GM21529 (cell line): ENCODE measurements around the gene TRIM7.
"Not testable (repeated sequence)": the region's sequence is repeated elsewhere in the genome, so short reads cannot be mapped to it uniquely, and the experiment has no call there.

Source experiments
- ATAC-seq: cut with Tn5 transposase; IDR thresholded peaks from one replicate; pipeline ENCODE4 v1.9.1; 2021; ENCODE audit not compliant: unreplicated experiment

TRIM7 gene

DNA sequence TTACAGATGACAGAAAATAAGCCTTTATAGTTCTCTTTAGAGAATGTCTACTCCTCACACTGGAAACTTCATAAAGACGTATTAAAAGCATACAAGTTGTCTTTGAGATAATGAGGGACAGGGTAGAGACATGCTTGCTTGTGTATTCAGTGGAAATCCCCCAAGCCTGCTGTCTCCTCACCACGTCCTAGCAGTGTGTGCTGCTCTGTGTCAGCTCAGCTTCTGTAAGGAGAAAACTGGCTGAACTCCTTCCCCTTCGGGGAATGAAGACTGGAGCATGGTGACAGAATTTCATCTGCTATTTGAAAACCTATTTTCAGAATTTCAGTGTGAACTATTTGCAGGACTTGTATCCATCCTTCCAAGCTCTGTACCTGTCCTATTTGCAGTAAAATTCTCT lies 48.2 kb downstream of the TRIM7 start:
- ATAC-seq: no peak

DNA sequence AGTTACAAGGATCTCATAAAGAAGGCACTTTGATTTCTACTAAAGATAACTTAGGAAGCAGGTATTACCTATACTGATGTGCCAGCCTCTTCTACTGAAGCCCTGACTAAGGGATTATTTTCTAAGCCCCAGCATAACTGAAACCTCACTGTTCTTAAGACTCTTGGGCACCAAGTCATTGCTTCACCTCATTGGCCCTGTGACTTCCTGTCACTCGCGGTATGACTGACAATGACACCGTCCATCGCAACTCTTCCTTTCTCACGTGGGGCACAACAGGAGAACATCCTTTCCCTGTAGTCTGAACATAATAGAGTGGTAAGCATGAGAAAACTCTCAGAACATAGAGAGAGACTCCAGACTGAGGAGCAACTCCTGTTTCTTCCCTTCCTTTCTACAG lies 51.2 kb downstream of the TRIM7 start:
- no peak for ATAC-seq

DNA sequence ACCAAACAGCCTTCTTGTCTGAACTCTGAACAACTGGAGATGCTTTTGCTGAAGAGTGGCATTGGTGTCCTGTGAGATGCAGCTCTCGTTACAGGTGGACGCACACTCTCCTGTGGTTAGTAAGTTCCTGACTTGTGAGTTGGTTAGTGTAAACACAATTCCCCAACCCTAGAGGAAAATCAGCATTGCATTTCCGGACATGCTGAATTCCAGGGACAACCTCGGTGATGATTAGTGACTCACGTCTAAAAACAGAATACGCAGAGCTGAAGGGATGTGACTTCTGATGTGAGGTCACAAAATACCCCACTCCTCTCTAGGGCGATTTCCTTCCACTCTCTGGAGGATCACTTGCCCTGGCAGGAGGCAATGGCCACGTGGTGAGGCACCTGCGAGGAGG lies 52.6 kb downstream of the TRIM7 start:
- ATAC-seq: no peak

DNA sequence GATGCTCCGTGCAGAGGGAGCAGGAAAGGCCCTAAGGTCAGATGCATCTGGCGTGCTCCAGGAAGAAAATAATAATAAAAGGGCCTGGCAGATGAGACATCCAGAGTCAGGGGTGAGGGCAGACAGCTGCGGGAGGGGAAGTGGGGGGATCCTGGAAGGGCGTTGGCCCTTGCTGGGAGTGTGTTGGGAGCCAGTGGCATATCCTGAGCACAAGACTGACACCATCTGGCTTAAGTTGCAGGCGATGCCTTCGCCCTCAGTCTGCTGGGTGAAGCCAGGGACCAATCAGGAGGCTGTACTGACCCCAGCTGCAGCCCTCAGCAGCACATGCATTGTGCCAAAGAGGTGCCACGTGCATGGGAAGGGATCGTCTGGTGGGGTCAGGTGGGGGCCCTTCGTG lies 53.9 kb downstream of the TRIM7 start:
- no peak for ATAC-seq

DNA sequence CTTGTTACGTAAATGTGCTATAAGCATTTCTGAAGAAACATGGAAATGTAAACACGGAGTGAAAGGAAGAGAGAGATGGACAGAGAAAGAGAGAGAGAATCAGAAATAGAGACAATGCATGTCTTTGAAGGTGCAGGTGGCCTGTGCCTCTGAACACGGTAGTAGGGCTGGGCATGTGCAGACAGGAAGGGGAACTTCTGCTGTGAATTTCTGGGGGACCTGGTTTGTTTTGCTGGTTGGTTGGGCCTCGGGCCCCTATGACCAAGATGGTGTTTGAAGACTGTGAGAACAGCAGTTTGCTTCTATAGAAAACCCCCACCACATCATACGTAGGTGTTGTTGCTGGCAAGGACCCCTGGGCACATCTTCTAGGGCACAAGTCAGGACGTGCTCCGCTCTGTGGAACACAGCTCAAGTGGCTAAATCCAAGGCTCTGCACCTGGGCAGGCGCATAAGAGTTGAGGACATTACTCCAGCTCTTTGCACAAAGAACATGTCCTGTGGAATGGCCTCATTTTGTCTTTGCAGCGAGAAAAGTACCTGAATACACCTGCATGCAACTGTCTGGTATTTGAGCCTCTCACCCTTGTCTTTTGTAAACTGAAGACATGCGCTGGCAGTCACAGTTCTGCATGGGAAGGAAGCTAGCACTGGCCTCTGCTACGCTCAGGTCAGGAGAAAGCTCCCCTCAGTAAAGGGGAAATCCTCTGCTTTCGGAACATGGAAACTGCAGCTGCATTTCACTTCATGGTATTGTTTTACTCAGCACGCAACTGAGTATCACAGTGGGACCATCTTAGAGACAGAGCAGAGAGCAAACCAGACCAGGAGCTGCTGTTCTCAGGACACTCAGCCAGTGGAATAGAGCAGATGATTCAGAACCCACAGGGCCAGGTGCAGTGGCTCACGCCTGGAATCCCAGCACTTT lies 54.9 kb downstream of the TRIM7 start:
- no peak for ATAC-seq

DNA sequence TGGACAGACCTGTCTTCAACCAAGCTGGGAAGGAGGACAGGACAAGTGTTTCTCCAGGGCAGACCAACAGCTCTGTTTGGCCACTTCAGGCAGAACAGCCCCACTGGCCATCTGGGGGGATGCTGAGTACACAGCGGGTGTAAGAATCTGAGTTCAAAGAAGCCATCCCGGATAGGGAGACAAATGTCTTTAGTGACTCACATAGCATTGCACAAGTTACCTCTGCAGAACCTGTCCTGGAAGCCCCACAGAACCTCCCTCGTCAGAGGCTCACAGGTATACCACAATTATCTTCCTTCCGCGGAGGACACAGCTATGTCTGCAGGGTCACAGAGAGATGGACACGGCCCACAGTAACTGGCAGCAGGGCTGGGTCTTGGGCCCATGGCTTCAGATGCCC lies 55.6 kb downstream of the TRIM7 start:
- no peak for ATAC-seq

DNA sequence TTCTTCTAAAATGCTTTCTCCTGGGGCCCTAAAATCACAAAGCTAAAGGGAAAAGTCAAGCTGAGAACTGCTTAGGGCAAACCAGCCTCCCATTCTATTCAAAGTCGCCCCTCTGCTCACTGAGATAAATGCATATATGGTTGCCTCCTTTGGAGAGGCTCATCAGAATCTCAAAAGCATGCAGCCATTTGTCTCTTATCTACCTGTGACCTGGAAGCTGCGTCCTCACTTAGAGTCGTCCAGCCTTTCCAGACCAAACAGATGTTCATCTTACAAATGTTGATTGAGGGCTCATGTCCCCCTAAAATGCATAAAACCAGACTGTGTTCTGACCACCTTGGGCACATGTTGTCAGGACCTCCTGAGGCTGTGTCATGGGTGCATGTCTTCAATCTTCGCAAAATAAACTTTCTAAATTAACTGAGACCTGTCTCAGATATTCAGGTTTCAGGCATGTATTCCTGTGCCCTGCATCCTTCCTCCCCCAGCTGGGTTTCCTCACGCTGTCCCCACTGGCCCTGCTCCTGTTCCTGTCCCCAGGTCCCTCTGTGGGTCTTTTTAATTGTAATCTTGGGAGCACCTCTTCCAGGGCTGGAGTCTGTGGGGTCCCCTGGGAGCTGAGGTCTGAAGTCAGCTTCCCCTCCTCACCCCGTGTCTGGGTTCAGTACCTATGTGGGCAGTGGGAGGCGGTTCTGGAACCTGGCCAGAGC lies 57.9 kb downstream of the TRIM7 start, which contains the start of gene OR2V2:
TSS of gene OR2V2 (plus strand) at position 660 of the 710 bp plus-strand sequence. CDS start 7,357 bp downstream, outside the sequence.
- not testable (repeated sequence) for ATAC-seq

DNA sequence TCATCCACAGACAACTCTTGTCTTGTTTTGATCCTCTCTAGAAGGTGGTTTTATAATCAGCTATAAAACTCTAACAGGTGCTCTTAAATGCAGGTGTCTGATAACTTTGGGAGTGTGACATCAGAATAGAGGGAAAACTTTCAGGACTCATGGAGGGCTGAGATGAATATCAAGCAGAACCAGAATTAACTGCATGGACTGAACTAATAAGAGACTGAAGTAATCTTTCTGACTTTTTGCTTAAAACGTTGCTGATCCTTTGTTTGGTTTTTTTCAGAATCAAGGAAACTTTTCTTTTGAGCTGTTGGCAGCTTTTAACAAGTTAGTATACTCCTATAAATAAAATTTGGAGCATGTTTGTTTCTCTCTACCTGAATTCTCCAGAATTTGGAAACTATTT lies 59.9 kb downstream of the TRIM7 start:
- no peak for ATAC-seq
